NCI-H2196 treated with DMSO at 0.1 percent for 48 hours (cell line): ENCODE measurements around the gene DNAH11.

Source experiments
- DNase-seq: peaks from one replicate; lab custom pipeline; 2025; ENCODE audit not compliant: unreplicated experiment; lab: John Stamatoyannopoulos, UW

DNAH11 gene

DNA sequence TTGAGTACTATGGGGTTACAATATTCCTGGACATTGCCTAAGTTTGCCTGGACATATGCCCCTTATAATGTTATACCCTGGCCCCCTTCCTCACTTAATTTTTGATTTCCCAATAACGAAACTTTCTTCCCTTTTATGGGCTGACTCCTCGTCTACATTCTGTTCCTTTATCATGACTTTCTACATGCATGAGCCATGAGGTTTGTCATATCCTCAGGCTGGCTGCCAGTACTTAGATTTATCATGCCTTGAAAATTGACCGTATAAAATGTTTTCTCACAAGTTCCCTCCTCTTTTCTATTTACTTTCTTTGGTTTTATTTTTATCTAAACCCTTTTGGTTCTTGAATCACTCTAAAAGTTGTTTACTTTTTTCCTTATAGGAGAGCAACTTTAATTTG, 4.7 kb downstream of the DNAH11 start:
- no peak for DNase-seq

DNA sequence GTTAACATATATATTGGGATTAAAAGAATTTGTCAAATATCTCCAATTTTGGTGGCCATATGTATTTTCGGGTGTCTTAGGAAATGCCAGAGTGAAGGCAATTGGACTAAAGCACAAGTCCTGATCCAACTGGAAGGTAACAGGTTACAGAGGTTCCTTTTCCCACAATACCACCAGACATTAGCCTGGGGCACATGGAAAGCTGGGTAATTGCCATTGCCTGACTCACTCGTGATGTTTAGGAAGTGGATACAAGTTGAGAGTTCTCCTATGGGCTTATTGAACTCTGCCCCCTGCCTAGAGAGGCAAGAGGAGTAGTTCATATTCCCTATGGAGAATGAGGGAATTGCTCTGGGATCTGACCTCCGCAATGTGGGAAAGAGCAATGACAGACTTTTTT, 5.7 kb downstream of the DNAH11 start:
- DNase-seq: no peak

DNA sequence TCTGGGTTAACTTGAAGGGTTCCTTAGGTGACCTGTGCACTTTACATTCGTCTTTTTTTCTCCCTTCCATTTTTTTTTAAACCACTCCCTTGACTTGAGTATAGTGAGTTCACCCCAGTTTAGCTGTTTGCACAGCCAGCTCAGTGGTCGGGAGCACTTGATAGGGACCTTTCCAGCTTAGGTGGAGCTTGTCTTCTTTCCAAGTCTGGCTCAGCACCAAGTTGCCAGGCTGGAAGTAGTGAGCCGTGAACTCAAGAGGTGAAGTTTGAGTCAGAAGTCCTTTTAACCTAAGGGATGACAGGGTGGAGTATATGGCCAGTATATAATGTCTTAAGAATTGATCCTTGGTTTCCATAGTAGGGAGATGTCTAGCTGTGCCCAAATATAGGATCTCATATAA, 7.2 kb downstream of the DNAH11 start:
- DNase-seq: no peak

DNA sequence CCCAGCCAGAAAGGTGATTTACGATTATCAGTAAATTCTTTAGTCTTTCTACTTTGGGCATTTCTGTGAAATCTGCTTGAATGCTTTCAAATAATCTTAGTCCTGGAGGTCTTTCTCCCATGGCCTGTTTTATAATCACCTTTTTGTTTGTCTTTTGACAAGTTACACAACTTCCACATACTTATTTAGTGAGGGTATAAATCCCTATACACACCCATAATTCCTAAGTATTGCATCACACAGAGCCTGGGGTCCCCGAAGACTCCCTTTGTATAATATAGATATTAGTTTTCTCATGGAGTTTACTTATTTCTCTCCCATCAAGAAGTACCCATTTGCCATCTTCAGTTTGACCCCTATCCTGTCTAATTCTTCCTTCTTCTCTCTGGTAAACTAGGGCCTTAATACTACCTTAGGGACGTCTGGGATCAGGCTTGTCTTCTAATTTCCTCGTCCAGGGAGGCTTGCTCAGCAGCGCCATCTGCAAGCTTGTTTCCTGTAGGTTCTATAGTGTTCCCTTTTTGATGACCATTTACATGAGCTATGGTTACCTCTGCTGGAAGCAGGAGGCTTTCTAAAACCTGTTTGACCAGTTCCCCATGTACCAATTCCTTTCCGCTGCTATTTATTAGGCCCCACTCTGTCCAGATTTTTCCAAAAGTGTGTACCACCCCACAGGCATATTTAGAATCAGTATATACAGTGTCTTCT, 8.1 kb downstream of the DNAH11 start:
- no peak for DNase-seq

DNA sequence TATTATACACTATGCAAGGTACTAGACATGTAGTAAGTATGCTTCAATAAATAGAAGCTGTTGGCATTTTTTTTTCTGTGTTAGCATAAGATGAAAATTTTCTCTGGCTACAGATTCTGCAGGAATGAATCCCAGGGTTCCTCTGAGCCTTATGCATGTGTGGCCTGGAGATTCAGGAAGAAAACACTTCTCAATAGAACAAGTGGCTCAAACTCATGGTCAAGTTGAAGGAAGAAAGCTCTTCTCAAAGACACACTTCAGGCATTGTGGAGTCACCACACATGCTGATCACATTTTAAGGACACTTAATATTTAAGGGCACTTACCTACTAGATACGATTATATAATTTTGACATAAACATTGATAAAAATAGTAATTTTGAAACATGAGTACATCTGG, 19.5 kb downstream of the DNAH11 start:
- DNase-seq: no peak

DNA sequence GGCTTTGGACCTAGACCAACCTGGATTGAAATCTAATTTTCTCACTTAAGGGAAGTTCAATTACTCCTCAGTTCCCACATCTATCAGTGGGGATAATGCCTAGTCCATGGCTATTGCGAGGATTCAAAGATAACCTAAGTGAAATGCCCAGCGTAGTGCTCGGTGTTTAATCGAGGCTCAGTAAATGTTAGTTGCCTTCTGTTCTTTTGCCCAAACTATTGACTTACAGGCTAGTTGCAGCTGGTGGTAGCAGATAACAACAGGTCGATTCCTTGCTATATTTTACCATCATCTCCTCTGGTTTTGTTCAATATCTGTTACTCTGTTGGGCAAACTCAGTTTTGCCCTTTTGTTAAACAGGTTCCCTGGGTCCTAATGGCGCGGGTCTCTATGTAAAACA, 22.8 kb downstream of the DNAH11 start:
- no peak for DNase-seq

DNA sequence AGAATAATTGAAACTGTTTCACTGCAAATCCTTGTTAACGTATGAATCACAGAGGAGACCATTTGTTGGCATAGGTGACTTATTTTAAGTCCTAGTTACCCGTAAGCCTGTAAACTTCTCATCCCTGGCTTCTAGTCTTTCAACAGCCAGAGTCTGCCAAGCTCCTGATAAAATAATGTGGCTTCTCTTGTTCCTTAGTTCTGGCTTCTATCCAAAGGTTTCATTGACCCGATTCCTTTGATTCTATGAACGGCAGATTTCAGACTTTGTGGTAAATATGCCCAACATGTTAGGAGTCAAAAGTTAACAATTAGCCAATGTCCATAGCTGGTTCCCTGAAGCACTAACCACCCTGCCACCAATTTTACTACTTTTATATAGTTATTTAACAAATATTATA, 23.3 kb downstream of the DNAH11 start:
- DNase-seq: no peak

DNA sequence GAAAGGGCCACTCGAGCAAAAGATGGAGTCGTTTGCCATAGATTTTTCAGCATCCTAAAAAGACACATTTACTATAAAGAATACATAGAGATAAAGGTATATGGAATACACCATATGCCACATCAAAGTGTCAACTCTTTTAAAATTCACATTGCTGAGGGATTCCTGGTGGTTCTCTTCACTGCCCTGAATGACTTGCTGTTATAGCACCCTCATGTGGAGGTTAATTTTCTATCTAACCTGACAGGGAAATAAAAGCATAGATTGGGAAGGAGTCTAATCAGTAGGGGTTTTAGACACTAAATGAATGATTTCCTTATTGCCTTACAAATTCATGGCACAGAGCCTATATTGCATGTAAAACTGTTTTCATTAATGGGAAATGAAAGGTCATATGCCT, 25.9 kb downstream of the DNAH11 start:
- peak; percentile 17 for DNase-seq

DNA sequence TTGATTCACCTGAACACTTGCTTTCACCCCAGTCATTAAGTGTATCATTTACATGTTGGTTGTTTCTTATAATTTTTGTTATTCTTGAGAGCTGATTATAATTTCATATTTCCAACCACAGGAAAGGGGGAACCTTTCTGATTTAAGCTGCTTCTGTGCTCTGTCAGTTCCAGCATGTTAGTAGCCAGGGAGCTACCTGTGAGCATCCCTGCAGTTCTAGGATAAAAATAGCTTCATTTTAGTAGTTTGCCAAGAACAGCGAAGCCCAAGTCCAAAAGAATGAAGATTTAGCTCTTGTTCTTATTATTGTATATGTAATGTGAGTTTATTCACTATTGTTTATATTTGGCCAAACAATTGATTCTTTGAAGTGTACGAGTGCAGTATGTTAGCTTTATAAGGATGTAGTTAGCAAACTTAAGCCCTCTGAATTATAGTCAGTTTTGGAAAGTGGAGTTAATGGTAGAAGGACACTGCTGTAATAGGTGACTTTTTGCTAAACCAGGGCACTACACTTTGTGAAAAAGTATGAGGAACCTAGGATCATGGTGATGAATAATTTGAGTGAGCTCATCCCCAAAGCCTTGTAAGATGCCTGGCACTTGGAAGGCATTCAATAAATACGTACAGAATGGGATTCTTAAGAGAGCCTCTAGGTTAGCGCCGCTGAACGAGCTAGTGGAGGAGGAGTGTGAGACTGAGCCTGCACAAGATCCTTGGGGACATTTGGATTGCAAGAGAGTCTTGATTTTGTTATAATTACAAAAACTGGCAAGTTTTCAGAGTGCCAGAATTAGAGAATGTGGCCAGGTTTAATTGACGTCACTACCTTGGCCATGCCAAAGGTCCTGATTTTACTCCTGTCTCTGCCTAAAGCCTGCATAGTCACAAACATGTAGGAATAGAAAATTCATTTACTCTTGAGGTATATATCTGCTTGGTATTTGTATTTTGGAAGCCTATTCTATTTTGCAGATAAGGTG, 29.8 kb downstream of the DNAH11 start:
- DNase-seq: no peak

DNA sequence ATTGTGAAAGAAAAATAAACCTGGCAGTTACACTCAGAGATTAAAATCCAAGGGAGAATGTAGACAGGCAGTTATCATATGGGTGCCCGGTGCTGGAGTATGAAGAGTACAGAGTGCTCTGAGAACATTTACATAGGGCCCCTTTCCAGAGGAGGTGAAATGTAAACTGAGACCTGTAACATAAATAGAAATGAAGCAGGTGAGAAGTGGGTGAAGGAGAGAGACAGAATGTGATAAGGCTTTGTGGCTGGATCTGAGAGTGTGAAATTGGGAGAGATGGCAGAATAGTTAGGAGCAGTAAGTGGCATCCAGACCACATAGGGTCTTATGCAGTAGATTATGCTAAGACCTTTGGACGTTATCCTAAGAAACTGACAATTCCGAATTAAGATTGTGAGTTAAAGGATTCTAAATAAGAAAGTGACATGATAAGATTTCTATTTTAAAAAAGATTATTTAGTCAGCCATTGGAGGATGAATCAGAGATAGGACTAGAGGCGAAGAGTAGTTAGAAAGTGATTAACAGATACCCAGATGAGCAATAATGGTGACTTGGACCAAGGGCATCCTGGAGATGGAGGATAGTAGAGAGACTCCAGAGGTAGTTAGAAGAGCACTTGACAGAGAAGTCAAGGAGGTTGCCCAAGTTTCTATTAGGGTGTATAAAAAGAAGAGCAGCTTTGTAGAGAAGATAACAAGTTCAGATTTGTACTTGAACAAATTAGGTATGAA, 36.7 kb downstream of the DNAH11 start:
- no peak for DNase-seq

DNA sequence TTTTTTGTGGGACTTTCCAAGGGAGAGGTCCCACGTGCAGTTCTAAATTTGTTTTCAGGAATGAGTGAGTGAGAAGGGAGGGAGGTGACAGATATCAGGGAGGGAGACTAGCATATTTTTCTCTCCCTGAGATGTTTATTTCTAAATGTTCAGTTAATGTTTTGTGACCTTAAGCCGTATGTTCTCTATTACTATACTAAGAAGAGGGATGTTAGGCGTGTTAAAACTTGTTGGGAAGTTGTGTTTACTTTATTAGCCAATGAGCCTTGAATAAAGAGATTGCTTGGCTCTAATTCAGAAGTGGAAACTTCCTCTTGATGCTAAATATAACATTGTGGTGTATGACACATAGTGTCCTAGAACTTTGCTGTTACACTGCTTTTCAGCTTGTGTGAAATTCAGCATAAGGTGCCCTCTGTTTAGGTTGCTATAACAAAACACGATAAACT, 37.3 kb downstream of the DNAH11 start:
- no peak for DNase-seq

DNA sequence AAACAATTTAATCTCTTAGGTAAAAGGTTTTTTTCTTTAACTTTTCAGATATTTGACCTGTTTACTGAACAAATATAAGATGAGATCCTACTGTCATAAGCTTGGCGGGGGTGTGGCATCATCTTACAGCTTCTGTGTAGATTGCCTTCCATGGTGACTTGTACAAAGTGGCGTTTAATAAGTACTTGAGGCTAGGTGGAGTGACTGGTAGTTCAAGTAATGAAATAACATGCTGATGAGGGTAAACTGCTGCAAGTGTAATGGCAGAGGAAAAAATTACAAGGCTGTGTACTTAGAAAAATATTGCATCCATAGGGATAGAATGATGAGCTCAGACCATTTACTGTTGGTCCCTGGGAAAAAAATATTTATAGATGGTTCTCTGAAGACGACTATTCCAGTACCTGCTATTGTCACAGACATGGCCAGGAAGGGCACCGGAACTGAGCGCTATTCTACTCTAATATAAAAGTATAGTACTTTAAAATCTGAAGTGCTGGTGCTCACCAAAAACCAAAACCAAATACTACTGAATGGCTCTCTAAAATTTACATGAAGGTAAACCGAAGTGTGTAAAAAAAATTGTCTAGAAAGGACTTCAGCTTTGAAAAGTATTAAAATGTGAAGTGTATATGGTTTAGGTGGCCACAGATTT, 42.4 kb downstream of the DNAH11 start:
- DNase-seq: no peak

DNA sequence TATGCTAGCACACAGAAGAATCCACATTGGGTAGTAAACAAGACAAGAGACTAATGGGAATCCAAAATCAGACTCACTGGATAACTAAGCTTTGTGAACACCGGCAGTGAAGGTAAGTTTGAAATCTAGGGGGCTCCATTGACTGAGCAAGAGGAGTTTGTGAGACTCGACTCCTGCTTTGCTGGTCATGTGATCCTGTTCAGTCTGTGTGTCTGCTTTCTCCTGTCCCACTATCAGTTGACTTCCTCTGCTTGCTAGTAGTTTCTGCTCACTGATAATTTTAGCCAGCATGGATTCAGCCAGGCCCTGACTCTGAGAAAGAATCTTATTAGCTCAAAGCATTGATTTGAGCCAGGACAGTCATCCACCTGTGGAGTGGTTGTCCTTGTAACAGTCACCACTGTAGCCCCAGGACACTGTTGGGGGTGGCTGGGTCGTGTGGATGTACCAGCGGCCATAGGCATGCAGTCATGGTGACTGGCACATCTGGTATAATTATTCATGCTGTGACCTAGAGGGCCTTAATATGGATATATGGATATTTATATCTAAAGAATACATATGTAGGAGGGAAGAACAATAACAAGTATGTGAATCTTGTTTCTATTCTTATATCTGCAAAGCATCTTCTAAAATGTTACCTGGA, 44.4 kb downstream of the DNAH11 start:
- DNase-seq: no peak

DNA sequence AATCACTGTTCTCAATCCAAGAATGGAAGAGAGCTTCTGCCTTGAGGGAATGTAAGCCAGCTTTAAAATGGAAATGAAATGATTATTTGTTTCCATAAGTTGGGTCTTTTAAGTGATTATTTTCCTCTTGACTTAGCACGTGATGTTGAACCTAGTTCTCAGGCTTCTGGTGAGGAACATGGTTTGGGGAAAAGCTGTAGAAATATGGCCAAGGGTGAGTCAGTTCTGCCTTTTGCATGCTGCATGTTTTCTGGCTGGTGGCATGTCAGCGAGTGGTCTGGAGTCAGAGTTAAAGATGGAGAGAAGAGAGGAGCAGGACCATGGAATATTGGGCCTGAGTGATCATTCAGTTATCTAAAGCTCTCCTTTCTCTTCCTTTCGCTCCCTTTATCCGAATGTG, 54.0 kb downstream of the DNAH11 start:
- DNase-seq: no peak

DNA sequence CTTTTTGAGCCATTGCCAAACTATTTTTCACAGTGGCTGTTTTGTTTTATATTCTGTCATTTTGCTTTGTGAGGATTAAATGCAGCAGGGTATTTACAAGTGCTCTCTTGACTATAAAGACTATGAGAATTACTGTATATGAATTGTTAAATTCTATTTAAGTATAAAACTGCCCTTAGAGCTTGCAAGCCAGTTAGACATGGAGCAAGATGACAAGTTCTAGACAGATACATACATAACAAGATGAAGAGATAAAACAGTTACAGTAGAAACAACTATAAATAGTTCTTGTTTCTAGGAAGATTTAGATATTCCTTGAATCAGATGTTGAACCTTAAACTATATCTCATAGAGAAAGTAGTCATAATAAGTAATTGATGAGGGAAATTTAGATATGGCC, 60.6 kb downstream of the DNAH11 start:
- no peak for DNase-seq

DNA sequence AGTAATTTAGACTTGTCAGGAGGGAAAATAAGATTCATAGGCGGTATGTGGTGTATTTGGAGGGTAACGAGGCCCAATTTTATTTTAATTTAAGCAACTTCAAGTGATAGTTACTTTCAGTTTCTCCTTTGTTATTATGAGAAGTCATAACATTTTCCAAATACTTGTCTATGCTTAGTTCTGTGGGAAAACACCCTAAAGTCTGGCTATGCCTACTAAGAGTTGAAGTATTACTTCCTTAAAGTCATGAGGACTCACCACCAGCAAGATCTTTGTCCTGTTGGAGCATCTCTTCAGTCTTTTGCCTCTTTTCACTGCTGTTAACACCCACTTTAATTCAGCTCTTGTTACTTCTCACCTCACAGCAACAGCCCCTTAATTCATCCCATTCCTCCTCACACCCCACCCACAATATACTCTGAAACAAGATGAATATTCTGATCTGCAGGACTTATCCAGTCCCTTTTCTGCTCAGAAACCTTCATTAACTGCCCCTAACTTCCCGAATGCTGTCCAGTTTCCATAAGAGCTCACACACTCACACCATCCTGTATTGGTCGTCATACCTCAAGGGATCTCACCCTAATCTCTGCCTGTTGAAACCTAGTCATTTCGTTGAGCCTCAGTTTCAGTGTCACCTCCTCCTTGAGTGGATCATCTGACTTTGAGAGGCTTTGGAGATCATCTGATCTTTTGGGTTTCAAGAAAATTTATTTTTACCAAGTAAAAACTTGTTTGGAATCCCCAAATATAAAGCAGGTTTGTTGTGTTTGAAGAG, 61.3 kb downstream of the DNAH11 start:
- no peak for DNase-seq

DNA sequence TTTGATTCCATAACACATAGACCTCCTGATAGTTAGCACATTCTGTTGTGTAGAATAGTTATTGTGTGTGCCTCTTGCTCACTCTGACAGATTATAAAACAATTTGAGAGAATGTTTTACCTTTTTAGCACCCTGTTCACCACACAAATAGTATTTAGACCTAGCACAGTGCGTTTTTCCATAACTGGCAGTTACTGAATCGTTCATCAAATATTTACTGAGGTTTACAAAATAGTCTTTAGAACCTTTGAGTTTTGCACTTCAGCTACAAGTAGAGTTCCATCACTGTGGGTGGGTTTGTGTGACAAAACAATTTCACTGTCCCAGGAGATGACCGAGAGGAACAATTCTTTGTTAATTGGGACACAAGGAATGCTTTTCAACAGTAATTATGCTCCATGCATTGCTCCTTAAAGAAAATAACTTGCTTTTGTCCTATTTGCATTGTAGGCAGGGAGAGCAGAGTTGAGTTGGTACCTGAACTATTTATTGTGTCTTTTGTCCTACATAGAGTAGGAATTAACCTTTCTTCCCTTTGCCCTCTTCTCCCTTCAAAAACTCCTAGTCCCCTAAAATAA, 62.3 kb downstream of the DNAH11 start:
- no peak for DNase-seq

DNA sequence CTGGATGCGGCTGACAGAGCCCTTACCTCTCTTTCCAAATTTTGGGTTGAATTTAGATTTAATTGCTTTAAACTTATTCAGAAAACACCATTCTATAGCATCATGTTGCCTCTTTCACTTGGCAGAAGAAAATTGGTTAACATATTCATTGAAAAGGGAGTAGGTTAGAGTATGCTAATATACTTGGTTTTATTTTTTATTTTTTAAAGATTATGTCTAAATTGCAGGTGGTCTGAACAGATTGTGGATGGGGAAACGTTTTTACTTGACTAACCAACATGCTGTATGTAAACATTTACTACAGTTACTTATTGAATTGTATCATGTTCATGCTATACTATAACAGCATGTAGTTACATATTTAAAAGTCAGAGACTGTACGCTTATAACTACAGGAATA, 65.6 kb downstream of the DNAH11 start:
- no peak for DNase-seq

DNA sequence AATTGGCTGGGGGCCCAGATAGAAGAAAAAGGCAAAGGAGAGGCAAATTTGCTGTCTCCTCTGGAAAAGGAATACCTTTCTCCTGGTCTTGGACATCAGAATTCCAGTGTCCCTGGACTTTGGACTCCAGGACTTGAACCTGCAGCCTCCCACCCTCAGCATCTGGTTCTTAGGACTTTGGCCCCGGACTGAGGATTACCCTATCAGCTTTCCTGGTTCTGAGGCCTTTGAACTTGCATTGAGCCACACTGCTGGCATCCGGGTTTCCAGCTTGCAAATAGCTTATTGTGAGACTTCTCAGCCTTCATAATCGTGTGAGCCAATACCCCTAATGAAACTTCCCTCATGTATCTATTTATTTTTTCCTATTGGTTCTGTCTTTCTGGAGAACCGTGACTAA, 68.3 kb downstream of the DNAH11 start:
- DNase-seq: no peak
